Thyroid gland (tissue), 4 donors: ENCODE results near the gene DCHS1. TPM values are rescaled to one million over a fixed set of nuclear protein-coding genes. Genes with fewer than 3 reads are reported as not detected.

Experiments used
- DNase-seq, 2 donors: peaks; one replicate each; pipeline ENCODE4 v3.0.0-alpha.2; 2019
- H3K27ac ChIP-seq, 3 donors: fragments of 200-600 bp; sonication (generic); 1 replicate in 2 of 3; 2 replicates in 1 of 3; pipeline ENCODE4 v1.5.1; 2016 to 2019; ENCODE audit warnings: mild to moderate bottlenecking in 1 of 3, moderate library complexity in 1 of 3
- H3K27me3 ChIP-seq: fragments of 200-600 bp; sonication (generic); one replicate; pipeline ENCODE4 v1.5.1; 2019
- H3K36me3 ChIP-seq, 2 donors: fragments of 200-600 bp; sonication (generic); one replicate each; pipeline ENCODE4 v1.5.1; 2016 to 2019
- H3K4me1 ChIP-seq, 2 donors: fragments of 200-600 bp; sonication (generic); one replicate each; pipeline ENCODE4 v1.5.1; 2017 to 2019
- H3K4me3 ChIP-seq, 3 donors: fragments of 200-600 bp; sonication (generic); replicated peaks in 1 of 3; 1 replicate in 2 of 3; 2 replicates in 1 of 3; pipeline ENCODE4 v1.5.1; 2016; ENCODE audit warnings: mild to moderate bottlenecking in 1 of 3
- H3K9me3 ChIP-seq: fragments of 200-600 bp; sonication (generic); one replicate; pipeline ENCODE4 v1.5.1; 2017
- POLR2A ChIP-seq, 2 donors: fragments of 450-650 bp; IDR thresholded peaks; one replicate each; pipeline ENCODE4 v1.6.1; 2017; ENCODE audit warnings: antibody characterized with exemption in 2 of 2, mild to moderate bottlenecking in 2 of 2, moderate library complexity in 1 of 2
- WGBS, 2 donors: methylation state at CpG; one replicate each; pipeline ENCODE4 v1.1.5; 2017; 5-methylcytosine and 5-hydroxymethylcytosine counted together
- intact Hi-C: fragments of 100-400 bp; cut with DNase I; formaldehyde crosslinking; loops from one replicate; pipeline ENCODE4 v1.15.1; 2023
- total RNA-seq, 4 donors: library from RNA; depleted of rRNA; stranded (reverse); fragments of >200 nt; gene quantifications; one replicate each; pipeline ENCODE4 v1.2.3, GENCODE V29; 2016
- TF ChIP-seq, protein P1 (sequence below), 6 experiments: fragments of 200-600 bp in 3 of 6; fragments of 450-650 bp in 3 of 6; sonication (generic) in 3 of 6; IDR thresholded peaks; one replicate each; pipeline ENCODE4 v1.5.1; 2016 to 2019; ENCODE audit warnings: antibody characterized with exemption in 6 of 6, mild to moderate bottlenecking in 2 of 6, inconsistent platforms in 1 of 6, moderate library complexity in 1 of 6

Gene DCHS1
- total RNA-seq, 4 donors from 2014 or later, result 5.6 to 14.4 (median 9.6) TPM

DNA sequence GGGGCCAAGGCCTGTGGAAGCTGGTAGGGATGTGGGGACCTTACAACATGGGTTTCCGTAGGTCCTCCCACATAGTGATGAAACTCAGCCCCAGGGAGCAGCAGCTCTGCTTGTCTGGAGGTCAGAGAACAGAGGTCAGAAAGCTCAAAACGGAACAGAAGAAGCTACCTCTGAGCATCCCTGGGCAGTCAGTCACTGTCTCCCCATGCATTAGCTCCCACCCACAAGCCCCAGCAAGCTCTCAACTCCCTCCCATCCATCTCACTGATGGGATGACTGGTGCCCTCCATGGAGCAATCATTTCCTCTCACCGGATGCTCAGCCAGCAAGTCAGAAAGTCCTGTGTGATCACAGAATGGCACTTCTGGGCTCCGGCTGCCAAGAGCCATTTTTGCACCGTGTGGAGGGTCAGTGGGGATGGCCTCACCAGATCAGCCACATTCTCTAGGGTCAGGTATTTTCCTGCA is 38.3 kb downstream of the DCHS1 start:
- H3K27ac ChIP-seq, result no peak overlapping the region

DNA sequence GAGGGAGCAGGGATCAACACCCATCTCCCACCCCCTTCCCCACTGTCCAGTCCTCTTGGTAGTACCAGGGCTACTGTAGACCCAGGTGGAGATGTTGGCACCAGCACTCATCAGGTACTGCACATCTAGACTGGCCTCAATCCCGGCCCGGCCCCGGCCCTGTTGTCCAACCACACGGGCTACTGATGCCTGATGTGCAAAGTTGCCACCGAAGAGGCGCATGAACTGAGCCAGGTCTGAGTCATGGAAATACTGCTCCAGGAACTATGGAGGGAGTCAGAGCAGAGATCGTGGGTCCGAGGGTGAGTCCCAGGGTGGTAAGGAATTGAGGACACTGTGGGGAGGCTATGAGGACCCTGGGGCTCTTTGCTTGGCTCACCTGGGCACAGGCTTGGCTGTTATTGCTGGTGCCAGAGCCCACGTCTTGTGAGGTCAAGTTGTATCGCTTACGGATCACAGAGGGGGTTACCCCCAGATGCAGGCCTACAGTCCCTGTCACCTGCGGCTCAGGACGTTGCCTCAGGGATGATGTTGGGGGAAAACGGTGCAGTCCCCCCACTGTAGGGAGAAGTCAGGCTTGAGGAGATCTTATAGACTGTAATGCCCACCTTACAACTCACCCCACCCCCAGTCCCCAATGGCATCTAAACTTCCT is 38.9 kb downstream of the DCHS1 start:
- H3K27ac ChIP-seq, result no peak overlapping the region
- intact Hi-C loops, result loop anchor here (5.0 kb wide), 3 partner anchors 66 to 134 kb away; partner anchors contain the start of genes ARFIP2, MRPL17 and TIMM10B
- 93 to 94% methylated on average over 14 of the region's 14 CpGs for WGBS, 2 donors
- peaks cover 21 to 22% of the 10 kb centered on the region in 2 donors for H3K4me1 ChIP-seq
- no peaks in the 10 kb centered on the region for H3K27me3 ChIP-seq
- H3K36me3 ChIP-seq, result peaks cover 0 to 9% of the 10 kb centered on the region in 2 donors
- TF ChIP-seq, protein P1, sequence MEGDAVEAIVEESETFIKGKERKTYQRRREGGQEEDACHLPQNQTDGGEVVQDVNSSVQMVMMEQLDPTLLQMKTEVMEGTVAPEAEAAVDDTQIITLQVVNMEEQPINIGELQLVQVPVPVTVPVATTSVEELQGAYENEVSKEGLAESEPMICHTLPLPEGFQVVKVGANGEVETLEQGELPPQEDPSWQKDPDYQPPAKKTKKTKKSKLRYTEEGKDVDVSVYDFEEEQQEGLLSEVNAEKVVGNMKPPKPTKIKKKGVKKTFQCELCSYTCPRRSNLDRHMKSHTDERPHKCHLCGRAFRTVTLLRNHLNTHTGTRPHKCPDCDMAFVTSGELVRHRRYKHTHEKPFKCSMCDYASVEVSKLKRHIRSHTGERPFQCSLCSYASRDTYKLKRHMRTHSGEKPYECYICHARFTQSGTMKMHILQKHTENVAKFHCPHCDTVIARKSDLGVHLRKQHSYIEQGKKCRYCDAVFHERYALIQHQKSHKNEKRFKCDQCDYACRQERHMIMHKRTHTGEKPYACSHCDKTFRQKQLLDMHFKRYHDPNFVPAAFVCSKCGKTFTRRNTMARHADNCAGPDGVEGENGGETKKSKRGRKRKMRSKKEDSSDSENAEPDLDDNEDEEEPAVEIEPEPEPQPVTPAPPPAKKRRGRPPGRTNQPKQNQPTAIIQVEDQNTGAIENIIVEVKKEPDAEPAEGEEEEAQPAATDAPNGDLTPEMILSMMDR (IDR thresholded peaks at IDR 0.05), result no peak
- no peak for TF ChIP-seq POLR2A (IDR thresholded peaks at IDR 0.05)
- no peak overlapping the region for H3K4me3 ChIP-seq
- H3K9me3 ChIP-seq, result no peaks in the 10 kb centered on the region
- DNase-seq, result no peak

More for the DNA sequence above, 38.3 kb downstream of the DCHS1 start:
- no peak for DNase-seq
- intact Hi-C loops, result loop anchor here (5.0 kb wide), 3 partner anchors 65 to 135 kb away; partner anchors contain the start of genes ARFIP2, MRPL17 and TIMM10B
- WGBS, 2 donors, result 71 to 91% methylated on average over 5 of the region's 5 CpGs
- H3K27me3 ChIP-seq, result no peaks in the 10 kb centered on the region
- no peak overlapping the region for H3K4me3 ChIP-seq
- H3K36me3 ChIP-seq, result peaks cover 0 to 9% of the 10 kb centered on the region in 2 donors
- H3K4me1 ChIP-seq, result peaks cover 21 to 22% of the 10 kb centered on the region in 2 donors
- TF ChIP-seq POLR2A (IDR thresholded peaks at IDR 0.05), result no peak
- TF ChIP-seq, protein P1 (IDR thresholded peaks at IDR 0.05), result no peak
- no peaks in the 10 kb centered on the region for H3K9me3 ChIP-seq

DNA sequence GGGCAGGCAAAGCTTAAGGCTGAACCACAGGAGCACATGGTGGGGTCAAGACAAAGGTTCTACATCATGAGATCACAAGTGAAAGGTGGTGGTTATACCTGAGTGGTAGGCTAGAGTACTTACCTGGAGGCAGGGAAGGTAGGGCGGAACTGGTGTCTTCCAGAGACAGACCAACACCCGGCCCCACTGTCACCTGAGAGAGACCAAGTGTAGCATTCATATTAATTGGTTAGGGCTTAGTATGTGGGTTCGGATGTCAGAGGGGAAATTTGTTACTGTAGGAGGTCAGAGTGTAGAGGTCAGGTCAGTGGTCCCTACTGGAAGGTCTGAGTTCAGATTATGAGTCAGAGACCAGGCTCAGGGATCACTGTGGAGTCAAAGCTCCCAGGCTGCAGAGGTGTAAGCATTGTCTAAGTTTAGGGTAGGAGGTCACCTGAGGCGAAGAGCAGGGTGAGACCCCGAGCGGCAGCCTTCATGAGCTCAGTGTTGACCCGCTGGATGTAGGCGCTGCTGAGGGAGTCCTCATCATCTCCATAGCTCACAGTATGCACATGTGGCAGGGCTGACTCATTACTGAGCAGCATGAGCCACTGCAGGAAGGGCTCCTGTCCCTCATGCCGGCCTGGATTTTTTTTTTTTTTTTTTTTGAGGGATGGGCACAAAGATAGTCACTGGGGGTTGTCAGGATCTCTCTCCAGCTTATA is 39.6 kb downstream of the DCHS1 start:
- 92 to 97% methylated on average over 8 to 9 of the region's 9 CpGs for WGBS, 2 donors
- intact Hi-C loops, result loop anchor here (5.0 kb wide), 3 partner anchors 66 to 134 kb away; partner anchors contain the start of genes ARFIP2, MRPL17 and TIMM10B
- H3K4me1 ChIP-seq, result peaks cover 27% of the 10 kb centered on the region in 2 donors
- no peak for DNase-seq
- H3K4me3 ChIP-seq, result no peak overlapping the region
- H3K36me3 ChIP-seq, result peaks cover 0 to 12% of the 10 kb centered on the region in 2 donors
- H3K9me3 ChIP-seq, result no peaks in the 10 kb centered on the region
- H3K27ac ChIP-seq, result no peak overlapping the region
- TF ChIP-seq, protein P1 (IDR thresholded peaks at IDR 0.05), result no peak
- no peak for TF ChIP-seq POLR2A (IDR thresholded peaks at IDR 0.05)
- H3K27me3 ChIP-seq, result no peaks in the 10 kb centered on the region

DNA sequence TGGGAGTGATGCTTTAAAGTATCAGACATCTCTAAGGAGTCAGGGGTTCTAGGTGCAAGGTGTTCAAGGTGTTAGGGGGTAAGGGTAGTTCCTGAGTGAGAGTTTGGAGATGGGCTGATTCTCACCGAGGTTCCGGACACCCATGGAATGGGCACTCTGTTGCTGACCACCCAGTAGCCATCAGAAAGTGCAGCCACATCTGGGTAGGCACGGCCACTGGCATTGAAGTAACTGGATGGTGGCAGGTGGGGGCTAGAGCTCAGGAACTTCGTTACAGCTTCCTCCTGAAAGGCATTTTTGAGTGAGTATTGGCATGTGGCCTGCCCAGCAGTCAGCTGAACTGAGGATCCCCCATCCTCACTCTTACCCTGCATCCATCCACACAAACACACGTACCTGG is 40.6 kb downstream of the DCHS1 start:
- WGBS, 2 donors, result 91 to 100% methylated on average over 4 to 5 of the region's 5 CpGs
- H3K4me3 ChIP-seq, result no peak overlapping the region
- H3K27me3 ChIP-seq, result no peaks in the 10 kb centered on the region
- no peak overlapping the region for H3K27ac ChIP-seq
- no peak for DNase-seq
- TF ChIP-seq POLR2A (IDR thresholded peaks at IDR 0.05), result no peak
- TF ChIP-seq, protein P1 (IDR thresholded peaks at IDR 0.05), result no peak
- H3K36me3 ChIP-seq, result peaks cover 10 to 22% of the 10 kb centered on the region in 2 donors
- H3K4me1 ChIP-seq, result peaks cover 27 to 29% of the 10 kb centered on the region in 2 donors
- H3K9me3 ChIP-seq, result no peaks in the 10 kb centered on the region
- intact Hi-C loops, result loop anchor here (5.0 kb wide), 3 partner anchors 67 to 133 kb away; partner anchors contain the start of genes ARFIP2, MRPL17 and TIMM10B
